GM19239 (cell line): ENCODE results near the gene NOL7.
A peak's percentile ranks its signal among the peaks of the same experiment; 100 is the strongest.

Source experiments
- DNase-seq: peaks from one replicate; pipeline ENCODE4 v3.0.0; 2011; ENCODE audit warnings: low spot score; ENCODE audit not compliant: insufficient read length
- FAIRE-seq: peaks from 2 replicates; lab custom pipeline; 2011; peaks lifted over from hg19 to GRCh38; lab: Jason Lieb, UNC

The NOL7 gene

DNA sequence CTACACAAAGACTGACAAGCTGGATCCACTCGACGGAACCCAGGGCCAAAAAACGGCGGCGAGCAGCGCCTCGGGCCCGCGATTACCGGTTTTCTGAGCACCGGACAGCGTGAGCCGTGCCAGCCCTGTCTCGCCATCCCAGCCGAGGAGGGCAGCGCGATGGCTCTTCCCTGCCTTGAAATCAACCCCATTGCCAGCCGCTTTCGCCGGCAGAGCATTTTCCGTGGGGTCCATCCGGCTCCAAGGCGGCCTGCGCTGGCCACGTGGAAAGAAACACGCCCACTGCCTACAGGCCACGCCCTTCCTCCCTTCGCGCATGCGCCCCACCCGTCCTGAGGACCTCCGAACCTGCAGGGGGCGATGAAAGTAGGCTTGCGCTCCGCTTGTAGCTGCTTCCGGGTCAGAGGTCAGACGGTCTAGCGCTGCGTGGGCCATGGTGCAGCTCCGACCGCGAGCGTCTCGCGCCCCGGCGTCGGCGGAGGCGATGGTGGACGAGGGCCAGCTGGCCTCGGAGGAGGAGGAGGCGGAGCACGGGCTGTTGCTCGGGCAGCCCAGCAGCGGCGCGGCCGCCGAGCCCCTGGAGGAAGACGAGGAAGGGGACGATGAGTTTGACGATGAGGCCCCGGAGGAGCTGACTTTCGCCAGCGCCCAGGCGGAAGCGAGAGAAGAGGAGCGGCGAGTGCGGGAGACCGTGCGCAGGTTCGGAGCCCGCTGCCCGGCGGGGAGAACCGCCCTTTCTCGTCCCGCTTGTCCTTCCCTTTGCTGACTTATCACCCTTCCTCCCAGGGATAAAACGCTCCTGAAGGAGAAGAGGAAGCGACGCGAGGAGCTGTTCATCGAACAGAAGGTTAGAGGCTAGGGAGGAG is at the start of gene NOL7:
Gene NOL7 (plus strand): TSS at position 410 of the 866 bp plus-strand sequence. CDS start 24 bp downstream, at position 434.
- DNase-seq (peak; percentile 85), FAIRE-seq (peak; percentile 99)

DNA sequence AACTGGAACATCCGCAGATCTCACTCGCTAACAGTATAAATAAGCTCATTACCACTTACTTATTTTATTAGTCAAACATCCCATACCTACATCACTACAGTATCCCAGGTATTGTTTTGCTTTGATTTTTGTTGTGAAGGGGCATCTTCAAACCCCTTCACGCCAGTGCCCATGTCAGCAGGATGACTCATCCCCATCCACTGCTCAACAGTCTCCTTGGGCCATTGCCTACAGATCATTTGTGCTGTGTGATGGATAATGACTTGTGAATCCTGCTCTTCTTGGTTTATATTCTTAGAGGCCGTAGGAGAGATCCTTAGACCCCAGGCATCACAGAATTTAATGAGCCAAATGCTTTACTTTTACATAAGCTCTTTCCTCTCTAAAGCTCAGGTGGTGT is 49.2 kb upstream of the NOL7 start:
- DNase-seq = no peak
- no peak for FAIRE-seq

DNA sequence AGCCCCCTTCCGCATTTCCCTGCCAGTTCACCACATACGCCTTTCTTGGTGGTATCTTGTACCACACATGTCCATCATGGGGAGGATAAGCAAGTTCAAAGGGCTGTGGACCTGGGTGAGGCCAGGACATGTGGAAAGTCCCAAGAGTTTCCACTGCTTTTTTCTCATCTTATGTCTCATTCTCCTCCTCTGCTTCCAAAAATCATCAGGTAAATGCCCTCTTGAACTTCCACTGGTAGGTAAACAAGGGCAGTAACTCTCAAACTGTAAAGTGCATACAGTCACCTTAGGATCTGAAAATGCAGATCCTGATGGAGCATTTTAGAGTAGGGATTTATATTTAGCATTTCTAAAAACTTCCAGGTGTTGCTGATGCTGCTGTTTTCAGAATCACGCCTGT is 48.6 kb upstream of the NOL7 start:
- FAIRE-seq = no peak

DNA sequence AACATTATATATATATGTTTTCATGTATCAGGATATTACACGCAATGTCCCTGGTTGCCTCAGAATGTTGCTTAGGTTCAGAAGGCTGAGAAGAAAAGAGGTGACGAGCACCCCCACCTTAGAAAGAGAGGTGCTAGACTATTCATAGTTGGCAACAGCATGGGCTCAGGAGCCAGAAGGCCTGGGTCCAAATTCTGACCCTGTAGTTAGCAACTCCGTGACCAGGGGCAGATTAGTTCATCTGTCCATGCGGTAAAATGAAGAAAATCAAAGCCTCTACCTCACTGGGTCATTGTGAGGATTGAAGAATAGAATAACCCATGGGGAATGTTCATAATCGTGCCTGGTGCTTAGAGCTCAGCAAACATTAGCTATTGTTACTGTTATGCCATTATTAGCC is 46.2 kb upstream of the NOL7 start:
- DNase-seq (no peak), FAIRE-seq (no peak)

More for the DNA sequence above, 48.6 kb upstream of the NOL7 start:
- DNase-seq = no peak

DNA sequence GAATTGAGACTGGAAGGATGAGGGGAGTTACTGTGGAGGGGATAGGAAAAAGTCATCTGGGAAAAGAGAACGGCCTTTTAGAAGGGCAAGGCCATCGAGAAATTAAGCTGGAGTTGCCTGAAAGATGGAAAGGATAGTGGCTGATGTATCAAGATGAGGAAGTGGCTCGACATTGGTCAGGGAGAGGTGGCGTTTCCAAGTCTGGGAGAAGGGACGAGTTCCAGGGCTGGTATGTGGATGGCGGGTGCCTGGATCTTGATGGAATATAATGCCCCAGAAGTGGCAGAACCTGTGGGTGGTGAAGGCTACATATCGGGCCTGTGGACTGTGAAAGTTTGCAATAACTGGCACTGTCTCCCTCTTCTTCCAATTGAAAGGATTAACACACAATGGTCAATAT is 42.9 kb upstream of the NOL7 start:
- DNase-seq (no peak), FAIRE-seq (no peak)

DNA sequence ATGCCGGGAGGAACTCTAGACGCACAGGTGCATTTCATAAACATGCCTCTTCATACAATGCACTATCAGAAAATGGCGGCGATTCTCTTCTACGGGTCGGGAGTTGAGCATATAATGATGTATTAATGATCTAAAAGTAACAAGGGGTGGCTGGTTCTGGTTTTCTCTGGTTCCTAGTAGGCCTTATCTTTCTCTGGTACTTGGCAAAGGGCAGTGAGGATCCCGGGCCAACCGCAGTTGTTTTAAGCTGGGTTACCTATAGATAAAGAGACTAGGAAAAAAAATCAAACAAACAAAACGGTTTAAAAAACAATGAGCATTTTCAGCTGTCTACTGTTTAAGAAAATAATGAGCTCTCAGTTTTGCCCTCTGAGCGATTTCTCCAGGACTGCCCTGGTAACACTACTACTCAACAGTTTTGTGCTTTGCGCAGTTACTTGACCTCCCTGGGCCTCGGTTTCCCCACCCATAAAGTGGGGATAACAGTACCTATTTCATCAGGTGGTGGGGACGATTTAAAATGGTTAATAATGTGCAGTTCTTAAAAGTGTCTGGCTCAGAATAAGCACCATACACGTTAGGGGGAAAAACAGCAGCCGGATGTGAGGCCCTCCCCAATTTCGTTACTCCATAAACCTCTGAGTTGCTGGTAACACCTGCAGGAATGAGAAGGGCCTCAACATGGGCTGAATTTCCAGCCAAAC is 42.0 kb upstream of the NOL7 start:
- FAIRE-seq (no peak), DNase-seq (no peak)

DNA sequence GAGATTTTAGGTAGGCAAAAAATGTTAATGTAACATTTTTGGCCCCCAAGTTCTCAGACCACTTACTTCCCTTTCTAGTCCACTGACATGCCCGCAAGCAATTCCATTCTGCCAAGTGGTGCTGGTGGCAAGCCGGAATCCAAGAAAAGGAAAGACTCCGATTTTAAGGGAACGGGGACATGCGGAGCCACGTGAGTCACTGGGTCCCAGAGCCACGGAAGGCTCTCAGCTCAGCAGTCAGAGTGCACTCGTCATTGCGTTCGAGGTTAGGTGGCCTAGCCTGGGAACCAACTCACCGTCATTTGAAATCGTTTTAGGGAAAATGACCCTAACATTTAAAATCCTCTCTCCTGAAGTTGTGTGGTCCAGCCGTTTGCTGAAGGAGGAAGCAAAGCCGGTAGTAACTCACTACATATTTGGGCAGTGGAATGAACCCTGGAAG is 41.4 kb upstream of the NOL7 start:
- FAIRE-seq (peak; percentile 37), DNase-seq (no peak)

DNA sequence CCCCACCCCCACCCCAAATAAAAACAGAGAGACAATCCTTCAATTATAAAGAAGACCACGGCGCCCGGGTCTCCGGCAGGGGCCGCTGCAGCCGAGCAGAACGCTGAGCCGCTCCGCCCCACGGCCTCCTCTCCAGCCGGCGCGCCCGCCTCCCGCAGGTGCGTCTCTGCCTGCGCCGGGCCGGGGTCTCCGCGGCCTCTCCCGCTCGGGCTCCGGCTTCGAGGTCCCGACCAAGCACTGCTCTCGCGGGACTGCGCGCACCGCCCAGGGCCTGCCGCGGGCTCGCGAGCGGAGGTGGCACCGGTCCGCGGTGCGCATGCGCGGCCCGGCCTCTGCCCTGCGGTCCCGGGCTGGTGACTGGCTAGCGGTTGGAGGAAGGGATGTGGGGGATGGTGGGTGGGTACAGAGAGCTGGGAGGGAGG is 41.0 kb upstream of the NOL7 start:
- FAIRE-seq = peak; percentile 97
- DNase-seq = peak; percentile 93

DNA sequence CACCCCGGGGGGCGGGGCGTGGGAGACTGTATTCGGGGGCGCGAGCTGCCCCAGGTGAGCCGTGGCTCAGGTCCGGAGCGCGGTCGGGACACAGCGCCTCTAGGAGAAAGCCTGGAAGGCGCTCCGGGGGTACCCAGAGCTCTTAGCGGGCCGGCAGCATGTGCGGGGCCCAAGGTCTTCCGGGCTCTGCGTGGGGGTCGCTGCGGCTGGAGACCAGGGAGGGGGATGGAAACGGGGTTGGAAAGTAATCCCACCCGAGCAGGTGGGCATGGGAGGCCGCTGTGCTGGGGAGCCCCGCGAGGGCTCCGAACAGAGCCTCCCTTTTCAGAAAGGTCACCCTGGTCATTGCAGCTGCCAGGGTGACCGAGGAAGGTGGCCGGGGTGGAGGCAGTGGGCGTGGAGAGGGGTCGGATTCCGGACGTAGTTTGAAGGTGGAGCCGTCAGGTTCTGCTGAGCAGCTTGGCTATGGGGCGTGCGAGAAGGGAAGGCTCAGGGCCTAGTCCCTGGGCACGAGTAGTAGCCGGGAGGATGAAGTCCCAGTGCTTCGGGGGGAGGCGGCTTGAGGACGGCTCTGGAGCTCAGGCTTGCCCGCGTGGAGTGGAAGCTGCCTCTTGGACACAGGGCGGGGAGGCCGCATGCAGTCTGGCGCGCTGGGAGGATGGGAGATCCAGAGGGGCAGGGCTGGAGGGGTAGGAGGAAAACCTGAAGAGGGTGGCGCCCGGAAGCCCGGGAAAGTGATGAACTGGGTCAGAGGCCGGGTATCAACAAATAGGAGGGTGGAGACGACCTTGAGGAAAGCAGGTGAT is 40.4 kb upstream of the NOL7 start, which contains the start of gene SIRT5:
Gene SIRT5 (plus strand): TSS at position 31 of the 806 bp plus-strand sequence. CDS start 9,510 bp downstream, outside the sequence.
- DNase-seq (peak; percentile 40), FAIRE-seq (peak; percentile 64)

DNA sequence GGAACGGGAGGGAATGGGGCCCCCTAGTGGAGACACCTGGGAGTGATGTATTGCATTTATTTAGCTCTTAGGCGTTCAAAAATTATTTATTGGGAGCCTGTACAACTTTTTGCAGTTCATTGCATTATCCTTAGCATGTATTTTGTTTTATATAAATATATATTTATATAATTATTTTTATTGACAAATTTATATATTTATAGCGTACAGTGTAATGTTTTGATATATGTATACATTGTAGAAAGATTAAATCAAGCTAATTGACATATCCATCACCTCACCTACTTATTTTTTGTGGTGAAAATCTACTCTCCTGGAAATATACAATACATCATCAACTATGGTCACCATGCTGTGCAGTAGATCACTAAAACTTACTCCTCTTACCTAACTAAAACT is 39.8 kb upstream of the NOL7 start:
- no peak for FAIRE-seq
- DNase-seq = no peak

DNA sequence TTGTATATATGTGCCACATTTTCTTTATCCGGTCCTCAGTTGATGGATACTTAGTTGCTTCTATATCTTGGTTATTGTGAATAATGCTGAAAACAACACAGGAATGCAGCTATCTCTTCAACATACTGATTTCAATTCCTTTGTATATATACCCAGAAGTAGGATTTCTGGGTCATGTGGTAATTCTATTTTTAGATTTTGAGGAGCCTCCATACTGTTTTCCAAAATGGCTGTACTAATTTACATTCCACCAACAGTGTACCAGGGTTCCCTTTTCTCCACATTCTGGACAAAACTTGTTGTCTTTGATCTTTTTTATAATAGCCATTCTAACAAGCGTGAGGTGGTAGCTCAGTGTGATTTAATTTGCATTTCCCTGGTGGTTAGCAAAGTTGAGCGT is 39.1 kb upstream of the NOL7 start:
- no peak for FAIRE-seq
- no peak for DNase-seq

DNA sequence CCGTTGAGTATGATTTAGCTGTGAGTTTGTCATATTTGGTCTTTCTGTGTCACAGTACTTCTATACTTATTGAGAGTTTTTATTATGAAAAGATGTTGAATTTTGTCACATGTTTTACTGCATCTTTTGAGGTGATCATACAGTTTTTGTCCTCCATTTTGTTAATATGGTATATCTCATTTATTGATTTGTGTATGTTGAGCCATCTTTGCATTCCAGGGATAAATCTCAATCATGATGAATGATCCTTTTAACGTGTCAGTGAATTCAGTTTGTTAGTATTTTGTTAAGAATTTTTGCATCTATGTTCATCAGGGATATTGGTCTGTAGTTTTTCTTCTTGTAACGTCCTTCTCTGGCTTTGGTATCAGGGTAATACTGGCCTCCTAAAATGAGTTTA is 37.2 kb upstream of the NOL7 start:
- FAIRE-seq (no peak), DNase-seq (no peak)

DNA sequence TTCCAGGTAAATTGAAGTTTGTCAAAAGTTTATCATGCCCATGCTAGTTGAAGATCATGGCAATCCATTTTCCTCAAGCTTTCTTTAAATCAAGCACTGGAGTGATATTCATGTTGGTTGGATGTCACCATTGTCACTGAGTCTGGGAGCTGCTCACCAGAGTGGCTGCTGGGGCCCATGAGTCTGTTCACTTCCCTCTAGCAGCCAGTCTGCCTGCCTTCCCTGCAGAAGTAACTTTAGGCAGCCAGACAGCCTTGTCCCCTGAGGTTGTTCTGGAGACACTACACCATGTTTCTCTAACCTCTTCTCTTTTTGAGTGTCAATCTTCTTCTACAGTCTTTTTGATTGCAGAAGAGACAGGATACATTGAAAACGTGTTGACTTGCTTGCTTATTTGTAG is 35.2 kb upstream of the NOL7 start:
- no peak for FAIRE-seq

DNA sequence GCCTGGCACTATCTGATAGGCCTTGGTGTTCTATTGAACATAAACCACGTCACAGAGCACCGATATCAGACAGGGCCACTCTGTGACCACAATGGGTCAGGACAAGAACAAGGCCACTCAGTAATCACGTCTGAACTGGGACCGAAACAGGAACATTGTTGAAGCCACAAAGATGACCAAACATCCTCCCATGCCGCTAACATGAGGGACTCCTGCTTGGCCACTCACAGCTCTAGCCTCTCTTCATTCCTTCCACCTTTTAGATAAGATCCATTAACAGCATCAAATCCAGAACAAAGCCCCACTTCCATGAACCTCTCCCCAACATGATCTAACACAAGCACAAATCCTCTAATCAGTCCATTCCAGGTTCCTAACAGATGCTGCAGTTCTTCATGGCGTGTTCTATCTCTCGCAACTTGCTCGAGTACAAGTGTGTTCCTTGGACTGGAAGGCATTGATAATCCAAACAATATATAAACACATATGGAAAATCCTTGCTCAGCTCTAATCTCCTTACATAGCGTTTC is 33.4 kb upstream of the NOL7 start:
- no peak for FAIRE-seq
- DNase-seq = no peak

More for the DNA sequence above, 35.2 kb upstream of the NOL7 start:
- no peak for DNase-seq

DNA sequence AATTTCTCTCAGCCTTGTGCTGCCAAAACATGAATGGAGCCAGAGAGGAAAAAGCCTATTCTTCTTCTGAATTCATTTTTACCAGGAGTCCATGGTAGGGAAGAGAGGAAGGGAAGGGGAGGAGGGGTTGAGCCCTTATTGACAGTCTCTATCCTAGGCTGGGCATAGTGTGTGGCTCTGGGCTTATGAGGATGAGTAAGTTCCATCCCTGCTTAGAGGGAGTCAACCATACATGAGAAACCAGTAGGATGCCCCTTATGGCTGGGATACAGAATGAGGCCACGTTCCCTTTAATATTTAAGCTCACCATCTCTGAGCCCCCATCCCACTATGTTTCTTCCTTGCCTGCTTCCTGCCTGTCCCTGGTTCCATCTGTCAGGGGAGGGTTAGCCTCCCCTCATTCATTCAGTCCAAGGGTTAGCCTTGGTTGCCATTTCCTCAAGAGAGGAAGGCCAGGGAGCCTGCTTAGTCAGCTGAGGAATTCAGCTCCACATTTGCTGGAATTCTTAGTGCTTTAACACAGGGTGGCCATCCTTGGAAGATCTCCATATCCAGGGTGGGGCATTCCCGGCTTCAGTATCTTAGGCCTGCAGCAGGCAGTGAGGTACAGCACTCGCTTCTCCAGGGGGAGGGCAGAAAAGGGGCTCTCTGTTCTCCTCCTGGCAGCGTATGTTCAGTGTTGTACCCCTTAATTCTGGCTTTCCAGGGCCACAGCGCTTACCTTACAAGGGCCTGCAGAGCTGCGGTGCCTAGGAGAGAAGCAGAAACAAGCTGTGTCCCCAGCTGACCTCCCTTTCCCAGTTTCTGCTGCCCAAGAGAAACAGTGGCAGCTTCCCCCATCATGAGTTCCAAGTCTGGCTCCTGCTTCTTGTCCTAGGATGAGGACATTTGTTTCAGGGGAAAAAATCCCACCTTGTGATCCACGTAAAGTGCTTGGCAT is 28.3 kb upstream of the NOL7 start:
- FAIRE-seq (no peak), DNase-seq (no peak)

DNA sequence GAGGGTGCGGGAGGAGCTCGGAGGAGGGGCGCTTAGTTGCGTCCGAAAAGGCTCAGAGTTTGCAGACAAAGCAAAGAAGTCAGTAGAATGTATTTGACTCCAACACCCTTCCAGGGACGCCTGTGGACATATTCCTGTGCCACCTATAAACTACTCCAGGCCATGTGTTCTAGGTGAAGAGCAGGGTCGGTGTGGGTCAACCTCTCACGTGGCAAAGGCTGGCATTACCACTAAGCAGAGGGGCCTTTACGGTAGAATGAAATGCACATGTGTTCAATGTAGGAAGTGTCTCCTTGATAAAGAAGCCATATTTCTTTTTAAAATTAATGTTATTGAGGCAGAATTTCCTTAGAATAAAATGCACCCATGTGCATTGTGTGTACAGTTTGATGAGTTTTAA is 25.3 kb upstream of the NOL7 start:
- FAIRE-seq = no peak
- DNase-seq = no peak

DNA sequence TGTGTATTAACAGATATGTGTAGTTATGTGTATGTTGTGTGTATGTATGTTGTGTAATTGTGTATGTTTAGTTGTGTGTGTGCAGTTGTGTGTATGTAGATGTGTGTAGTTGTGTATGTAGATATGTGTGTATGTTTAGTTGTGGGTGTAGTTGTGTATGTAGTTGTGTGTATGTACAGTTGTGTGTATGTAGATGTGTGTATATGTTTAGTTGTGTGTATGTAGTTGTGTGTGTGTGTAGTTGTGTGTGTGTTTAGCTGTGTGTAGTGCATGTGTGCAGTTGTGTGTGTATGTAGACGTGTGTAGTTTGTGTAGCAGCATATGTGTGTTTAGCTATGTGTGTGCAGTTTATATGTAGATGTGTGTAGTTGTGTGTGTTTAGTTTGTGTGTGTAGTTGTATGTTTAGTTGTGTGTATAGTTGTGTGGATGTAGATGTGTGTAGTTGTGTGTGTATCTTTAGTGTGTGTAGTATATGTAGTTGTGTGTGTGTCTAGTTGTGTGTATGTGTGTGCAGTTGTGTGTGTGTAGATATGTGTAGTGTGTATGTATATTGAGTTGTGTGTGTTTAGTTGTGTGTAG is 24.5 kb upstream of the NOL7 start:
- FAIRE-seq (no peak), DNase-seq (no peak)

DNA sequence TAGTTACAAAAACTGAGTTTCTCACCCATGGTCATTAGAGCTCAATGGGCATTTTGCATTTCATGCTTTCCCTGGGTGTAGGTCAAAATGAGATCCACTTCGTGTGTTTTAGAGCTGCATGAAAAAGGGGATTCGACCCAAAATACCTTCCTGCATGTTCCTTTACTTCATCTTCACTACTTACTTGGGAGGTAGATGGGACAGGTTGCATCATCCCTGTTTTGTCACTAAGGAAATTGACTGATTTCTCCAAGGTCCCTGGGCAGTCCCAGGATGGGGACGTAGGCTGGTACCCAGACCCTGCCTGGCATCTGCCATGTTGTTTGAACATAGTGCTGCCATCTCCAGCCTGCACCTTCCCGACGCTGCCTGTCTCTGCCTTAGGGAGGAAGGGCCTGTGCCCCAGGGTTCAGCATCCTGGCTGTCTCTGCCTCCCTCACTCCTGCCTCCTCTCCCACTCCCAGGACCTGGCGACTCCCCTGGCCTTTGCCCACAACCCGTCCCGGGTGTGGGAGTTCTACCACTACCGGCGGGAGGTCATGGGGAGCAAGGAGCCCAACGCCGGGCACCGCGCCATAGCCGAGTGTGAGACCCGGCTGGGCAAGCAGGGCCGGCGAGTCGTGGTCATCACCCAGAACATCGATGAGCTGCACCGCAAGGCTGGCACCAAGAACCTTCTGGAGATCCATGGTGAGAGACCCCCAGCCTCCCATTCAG is 23.8 kb upstream of the NOL7 start:
- DNase-seq (no peak), FAIRE-seq (no peak)
